A673 (cell line): ENCODE data around the gene TFDP2. TPM values are rescaled to one million over a fixed set of nuclear protein-coding genes. Genes with fewer than 3 reads are reported as not detected.

Experiments used
- BruUV-seq: library from RNA; stranded (reverse); fragments of 400-500 nt; replicated peaks from 2 replicates; lab custom pipeline; 2021; lab: Mats Ljungman, UMichigan
- CTCF ChIA-PET: fragments of 300-600 bp; sonication (Branson Sonifier 250); formaldehyde crosslinking; loops from one replicate; lab custom pipeline; 2022; ENCODE audit warnings: antibody characterized with exemption; lab: Charles Lee
- POLR2A ChIA-PET: fragments of 300-600 bp; sonication (Branson Sonifier 250); formaldehyde crosslinking; loops from one replicate; lab custom pipeline; 2022; ENCODE audit warnings: antibody characterized with exemption; ENCODE audit not compliant: low non-redundant PET; lab: Charles Lee
- DNase-seq: peaks from one replicate; pipeline ENCODE4 v3.0.0-alpha.2; 2015; ENCODE audit warnings: low spot score
- H3K27ac ChIP-seq: fragments of 200-600 bp; sonication (generic); 2 replicates; pipeline ENCODE4 v1.5.1; 2016; ENCODE audit warnings: mixed run types, low read depth, mild to moderate bottlenecking, mixed read lengths, antibody characterized with exemption, low read length; ENCODE audit not compliant: poor library complexity, severe bottlenecking
- H3K27me3 ChIP-seq: fragments of 200-600 bp; sonication (generic); replicated peaks from 2 replicates; pipeline ENCODE4 v1.6.1; 2017; ENCODE audit warnings: mixed run types, low read depth, mild to moderate bottlenecking, mixed read lengths, antibody characterized with exemption, low read length; ENCODE audit not compliant: insufficient read depth, poor library complexity
- H3K36me3 ChIP-seq: fragments of 200-600 bp; sonication (generic); 2 replicates; pipeline ENCODE4 v1.6.1; 2016; ENCODE audit warnings: mixed run types, mild to moderate bottlenecking, mixed read lengths, antibody characterized with exemption, low read length; ENCODE audit not compliant: insufficient read depth, poor library complexity, severe bottlenecking
- H3K4me1 ChIP-seq: fragments of 200-600 bp; sonication (generic); 2 replicates; pipeline ENCODE4 v1.6.1; 2017; ENCODE audit warnings: mixed run types, mild to moderate bottlenecking, mixed read lengths, antibody characterized with exemption, low read length; ENCODE audit not compliant: insufficient read depth, poor library complexity, severe bottlenecking
- H3K4me3 ChIP-seq: fragments of 200-600 bp; sonication (generic); 2 replicates; pipeline ENCODE4 v1.5.1; 2016; ENCODE audit warnings: low read depth, mixed run types, mild to moderate bottlenecking, mixed read lengths, low read length; ENCODE audit not compliant: poor library complexity, severe bottlenecking
- H3K9me3 ChIP-seq: fragments of 200-600 bp; sonication (generic); 2 replicates; pipeline ENCODE4 v1.6.1; 2016; ENCODE audit warnings: mixed run types, low read depth, mild to moderate bottlenecking, mixed read lengths, antibody characterized with exemption, low read length; ENCODE audit not compliant: poor library complexity, severe bottlenecking
- CTCF ChIP-seq: fragments of 300-800, 200-600 bp; sonication (generic); conservative IDR thresholded peaks from 2 replicates; pipeline ENCODE4 v1.5.1; 2017; ENCODE audit warnings: low read depth, mild to moderate bottlenecking, antibody characterized with exemption, low read length, moderate library complexity, mixed read lengths
- EZH2 ChIP-seq: fragments of 200-600 bp; sonication (generic); IDR thresholded peaks from 2 replicates; pipeline ENCODE4 v1.6.1; 2017; ENCODE audit warnings: borderline replicate concordance, low read depth, mild to moderate bottlenecking, mixed read lengths, antibody characterized with exemption, low read length; ENCODE audit not compliant: poor library complexity, severe bottlenecking
- intact Hi-C: fragments of 100-400 bp; cut with micrococcal nuclease; formaldehyde crosslinking; loops from one replicate; pipeline ENCODE4 v1.10.0; 2022; ENCODE audit not compliant: unreplicated experiment
- total RNA-seq: library from RNA; stranded (reverse); gene quantifications from 2 replicates; pipeline ENCODE4 v1.2.3, GENCODE V29; 2021

Gene TFDP2
- total RNA-seq, 1 experiment from 2014 or later, result 41.6 TPM

GRCh38 chr3:141996437-141996836 is 152.9 kb downstream of the TFDP2 start:
- DNase-seq, result no peak
- no peaks in the 10 kb centered on the region for H3K27me3 ChIP-seq
- no TSS peak for BruUV-seq
- H3K27ac ChIP-seq, result no peak overlapping the region
- no peaks in the 10 kb centered on the region for H3K36me3 ChIP-seq
- H3K4me3 ChIP-seq, result no peak overlapping the region
- CTCF ChIA-PET, result no interaction called here
- TF ChIP-seq CTCF (no peak), EZH2 (no peak)
- no peaks in the 10 kb centered on the region for H3K9me3 ChIP-seq
- H3K4me1 ChIP-seq, result no peaks in the 10 kb centered on the region
- POLR2A ChIA-PET, result no interaction called here
- intact Hi-C loops, result loop anchor here (5.0 kb wide), 1 partner anchor 419 kb away; no protein-coding TSS in a partner anchor

DNA sequence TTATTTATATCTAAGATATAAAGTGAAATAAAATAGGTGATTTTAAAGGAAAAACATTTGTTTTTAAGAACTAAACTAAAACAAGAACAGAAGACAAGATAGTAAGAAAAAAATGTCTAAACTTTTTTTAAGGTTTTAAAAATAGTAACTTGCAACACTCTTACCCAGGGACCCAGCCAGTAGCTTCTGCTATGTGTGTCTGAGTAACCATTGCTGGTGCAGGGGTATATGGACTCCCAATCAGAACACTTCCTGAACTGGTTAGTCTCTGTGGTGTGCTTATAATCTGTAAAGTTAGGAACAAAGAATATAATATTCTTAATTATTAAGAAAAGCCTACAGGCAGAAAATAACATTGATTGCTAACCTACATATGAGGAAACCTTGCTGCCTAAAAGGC is 154.5 kb downstream of the TFDP2 start:
- Histone ChIP-seq H3K27me3 (no peaks in the 10 kb centered on the region), H3K27ac (no peak overlapping the region), H3K4me3 (no peak overlapping the region), H3K4me1 (no peaks in the 10 kb centered on the region), H3K36me3 (no peaks in the 10 kb centered on the region), H3K9me3 (no peaks in the 10 kb centered on the region)
- ChIA-PET CTCF (no interaction called here), POLR2A (no interaction called here)
- no peak for DNase-seq
- intact Hi-C loops, result loop anchor here (5.0 kb wide), 1 partner anchor 418 kb away; no protein-coding TSS in a partner anchor
- no TSS peak for BruUV-seq
- TF ChIP-seq CTCF, result no peak
- TF ChIP-seq EZH2, result no peak

DNA sequence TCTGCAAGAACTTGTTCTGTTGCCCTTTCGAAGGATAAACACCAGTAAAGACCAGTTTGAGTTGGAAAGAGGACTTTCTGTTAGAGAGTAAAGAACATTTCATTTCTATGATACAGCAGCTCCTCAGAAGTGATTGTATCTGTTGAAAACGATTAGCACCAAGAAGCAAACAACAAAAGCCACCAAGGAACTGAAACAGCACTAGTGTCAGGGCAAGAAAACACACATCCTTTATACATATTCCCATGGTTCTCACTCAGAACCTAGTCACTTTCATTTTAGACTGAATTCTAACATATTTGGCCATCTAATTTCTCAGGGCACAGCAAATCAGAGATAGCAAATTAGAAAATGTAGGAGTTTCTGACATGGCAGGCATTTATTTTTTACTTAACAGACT is 156.8 kb downstream of the TFDP2 start:
- no peaks in the 10 kb centered on the region for H3K9me3 ChIP-seq
- DNase-seq, result no peak
- intact Hi-C loops, result no loop called here
- H3K27me3 ChIP-seq, result no peaks in the 10 kb centered on the region
- POLR2A ChIA-PET, result no interaction called here
- no peaks in the 10 kb centered on the region for H3K36me3 ChIP-seq
- no TSS peak for BruUV-seq
- H3K27ac ChIP-seq, result no peak overlapping the region
- no peaks in the 10 kb centered on the region for H3K4me1 ChIP-seq
- no peak for TF ChIP-seq EZH2
- TF ChIP-seq CTCF, result no peak
- H3K4me3 ChIP-seq, result no peak overlapping the region
- CTCF ChIA-PET, result no interaction called here
